GM18502 (cell line): ENCODE data around the gene ADGRG1.

Experiments used
- ATAC-seq: cut with Tn5 transposase; IDR thresholded peaks from one replicate; pipeline ENCODE4 v1.9.1; 2021; ENCODE audit warnings: mild to moderate bottlenecking; ENCODE audit not compliant: unreplicated experiment, poor library complexity

ADGRG1 gene

DNA sequence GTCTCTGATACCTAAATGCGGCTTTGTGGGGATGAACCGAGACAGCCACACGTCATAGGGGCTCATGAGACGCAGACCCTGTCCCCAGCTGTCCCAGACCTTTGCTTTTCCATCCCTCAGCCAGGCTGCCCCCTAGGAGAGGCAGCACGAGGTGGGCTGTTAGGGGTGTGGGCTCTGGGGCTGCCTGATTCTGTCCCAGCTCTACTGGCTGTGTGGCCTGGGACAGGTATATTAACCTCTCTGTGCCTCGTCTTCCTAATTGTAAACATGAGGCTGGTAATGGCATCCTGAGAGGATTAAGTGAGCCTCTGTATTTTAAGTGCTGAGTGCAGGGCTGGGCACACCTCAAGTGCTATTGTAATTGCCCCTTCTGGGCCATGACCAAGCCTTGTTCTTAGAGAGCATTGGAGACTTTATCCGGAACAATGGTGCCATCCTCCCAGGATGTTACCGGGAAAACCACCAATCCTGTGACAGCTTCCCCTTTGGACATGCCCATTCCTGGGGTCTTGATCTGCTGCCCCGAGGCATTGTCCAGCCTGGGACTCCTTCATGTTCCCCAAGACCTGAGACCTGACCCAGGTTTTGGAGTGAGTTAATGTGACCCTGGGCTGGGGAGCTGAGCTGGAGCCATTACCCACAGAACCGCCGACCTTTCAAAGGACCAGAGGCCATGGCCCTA lies 5.1 kb downstream of the ADGRG1 start:
- no peak for ATAC-seq

DNA sequence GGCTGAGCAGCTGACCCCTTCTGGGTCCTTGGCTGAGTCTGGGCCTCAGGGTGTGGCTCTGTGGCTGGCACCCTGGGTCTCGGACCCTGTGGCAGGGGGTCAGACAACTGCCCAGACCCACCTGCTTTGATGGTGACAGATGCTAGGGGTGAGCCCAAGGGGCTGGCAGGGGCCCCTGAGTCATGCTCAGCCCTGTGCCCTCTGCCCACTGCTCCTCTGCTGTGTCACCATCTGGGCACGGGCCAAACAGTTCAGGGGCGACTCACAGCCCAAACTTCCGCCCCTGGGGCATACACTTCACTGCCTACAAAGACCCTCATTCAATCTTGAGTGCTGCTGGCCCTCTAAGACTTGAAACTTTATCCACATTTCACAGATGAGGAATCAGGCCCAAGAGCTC lies 5.7 kb downstream of the ADGRG1 start:
- ATAC-seq, result no peak

DNA sequence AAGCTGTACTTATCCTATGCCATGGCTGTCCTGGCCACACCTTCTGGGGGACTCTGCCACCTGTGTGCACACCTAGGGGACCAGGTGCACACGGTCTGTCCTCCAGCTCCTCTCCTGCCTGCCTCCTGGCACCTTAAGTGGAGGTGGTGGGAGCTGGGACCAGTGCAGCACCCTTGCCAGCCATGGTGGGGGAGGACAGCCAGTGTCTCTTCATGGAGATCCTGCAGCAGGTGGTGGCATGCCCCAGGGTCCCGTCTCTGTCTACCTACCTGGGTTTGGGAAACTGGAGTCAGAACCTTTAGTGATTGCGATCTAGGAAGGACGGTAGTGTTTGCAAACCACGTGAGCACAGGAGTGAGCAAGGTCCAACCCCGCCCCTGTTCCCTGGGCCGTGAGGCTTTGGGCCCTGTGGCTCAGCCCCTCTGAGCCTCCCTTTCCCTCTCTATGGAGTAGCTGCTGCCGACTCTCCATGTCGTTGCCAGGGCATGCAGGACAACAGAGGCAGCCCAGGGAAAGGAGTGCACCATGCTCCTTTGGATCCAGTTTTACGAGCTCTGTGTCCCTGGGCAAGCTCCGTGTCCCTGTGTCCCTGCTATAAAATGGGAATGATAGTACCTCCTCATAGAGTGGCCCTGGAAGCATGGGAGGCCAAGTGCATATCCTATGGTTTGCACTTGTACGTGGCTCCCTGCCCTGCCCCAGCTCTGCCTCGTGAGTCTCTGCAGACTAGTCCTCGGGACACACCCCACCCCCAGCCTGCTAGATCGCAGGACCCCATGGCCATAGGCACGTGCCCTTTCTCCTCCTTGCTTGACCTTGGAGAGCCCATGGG lies 7.1 kb downstream of the ADGRG1 start:
- no peak for ATAC-seq

DNA sequence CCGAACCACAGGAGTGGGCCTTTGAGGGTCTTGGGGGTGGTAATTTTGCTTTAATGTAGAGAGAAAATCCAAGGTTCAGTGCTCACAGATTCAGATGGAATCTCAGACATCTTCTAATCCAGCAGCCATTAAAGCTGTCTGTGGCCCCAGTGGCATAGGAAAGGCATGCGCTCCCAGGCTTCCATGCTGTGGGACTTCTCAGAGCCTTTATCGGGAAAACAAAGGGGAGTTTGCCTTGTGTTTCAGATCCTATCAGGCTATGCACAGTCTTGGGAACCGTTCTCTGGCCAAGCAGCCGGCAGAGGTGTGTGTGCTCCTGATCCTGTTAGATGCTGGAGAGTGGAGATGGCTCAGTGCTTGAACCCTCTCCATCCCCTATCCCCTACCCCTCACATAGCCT lies 7.8 kb downstream of the ADGRG1 start:
- no peak for ATAC-seq

DNA sequence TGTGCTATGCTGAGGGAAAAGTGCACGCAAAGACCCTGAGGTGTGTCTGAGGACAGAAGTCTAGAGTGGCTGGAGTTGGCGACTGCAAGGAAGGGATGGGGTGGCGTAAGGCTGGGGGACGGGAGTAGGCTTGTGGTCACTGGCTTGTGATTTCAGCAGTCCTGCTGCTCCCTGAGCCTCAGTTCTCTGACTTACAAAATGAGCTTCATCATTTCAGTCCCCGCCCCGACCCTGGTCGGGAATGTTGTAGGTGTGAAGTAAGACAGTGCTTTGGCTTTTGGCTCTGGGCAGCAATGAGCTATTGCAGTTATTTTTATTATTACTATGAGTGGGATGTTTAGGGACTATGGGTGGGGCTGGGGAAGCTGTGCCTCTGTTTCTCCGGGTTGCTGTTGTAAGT lies 8.6 kb downstream of the ADGRG1 start:
- no peak for ATAC-seq

DNA sequence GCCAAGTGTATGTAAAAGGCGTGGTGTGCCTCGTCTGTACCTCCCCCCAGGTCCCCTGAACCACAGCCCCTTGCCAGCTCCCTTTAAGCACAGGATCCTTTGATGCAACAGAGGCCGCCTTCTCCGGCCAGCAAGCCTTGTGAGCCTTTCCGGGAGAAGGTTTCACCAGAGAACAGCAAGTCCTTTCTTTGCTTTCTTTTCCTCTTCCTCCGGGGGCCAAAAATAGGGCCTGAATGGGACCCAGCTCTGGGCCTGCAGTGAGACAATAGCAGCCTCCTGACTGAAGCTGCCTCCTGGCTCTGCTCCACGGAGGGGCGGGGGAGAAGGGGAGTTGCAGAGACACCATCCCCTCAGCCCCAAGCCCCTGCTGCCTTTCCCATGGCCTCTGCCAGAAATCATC lies 9.0 kb downstream of the ADGRG1 start:
- ATAC-seq, result no peak

DNA sequence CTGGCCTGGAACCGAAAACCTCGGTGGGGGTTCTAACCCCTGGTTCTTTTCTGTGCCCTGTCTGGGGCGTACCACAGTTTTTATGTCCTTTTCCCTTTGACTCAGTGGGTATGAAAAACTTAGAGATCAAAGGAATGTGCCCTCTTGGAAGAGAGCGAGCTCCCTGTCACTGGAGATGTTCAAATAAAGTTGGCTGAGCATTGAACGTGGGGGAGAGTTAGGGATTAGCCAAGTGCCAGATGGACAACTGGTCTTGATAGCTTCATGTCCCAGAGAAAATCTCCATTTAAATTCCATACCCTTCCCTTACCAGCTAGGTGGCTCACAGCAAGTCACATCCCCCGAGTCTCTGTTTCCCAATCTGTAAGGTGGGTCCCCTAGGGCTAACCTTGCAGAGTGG lies 9.5 kb downstream of the ADGRG1 start:
- ATAC-seq, result no peak

DNA sequence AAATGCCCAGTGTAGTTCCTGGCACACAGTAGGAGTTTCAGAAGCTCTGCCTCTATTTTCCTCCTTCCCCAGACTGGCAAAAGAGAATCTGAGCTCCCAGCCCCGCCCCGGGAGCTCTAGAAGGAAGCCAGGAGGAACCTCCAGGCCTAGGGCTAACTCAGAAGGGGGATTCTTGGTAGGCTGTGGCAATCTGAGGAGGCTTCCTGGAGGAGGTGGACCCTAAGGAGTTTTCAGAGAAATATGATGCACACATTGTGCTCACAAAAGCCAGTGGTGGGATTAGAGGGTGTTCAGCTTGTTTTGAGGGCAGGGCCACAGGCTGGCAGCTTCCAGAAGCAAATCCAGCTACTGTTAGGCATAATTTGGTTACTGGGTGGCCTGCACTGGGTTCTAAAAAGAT lies 10.0 kb downstream of the ADGRG1 start:
- no peak for ATAC-seq

DNA sequence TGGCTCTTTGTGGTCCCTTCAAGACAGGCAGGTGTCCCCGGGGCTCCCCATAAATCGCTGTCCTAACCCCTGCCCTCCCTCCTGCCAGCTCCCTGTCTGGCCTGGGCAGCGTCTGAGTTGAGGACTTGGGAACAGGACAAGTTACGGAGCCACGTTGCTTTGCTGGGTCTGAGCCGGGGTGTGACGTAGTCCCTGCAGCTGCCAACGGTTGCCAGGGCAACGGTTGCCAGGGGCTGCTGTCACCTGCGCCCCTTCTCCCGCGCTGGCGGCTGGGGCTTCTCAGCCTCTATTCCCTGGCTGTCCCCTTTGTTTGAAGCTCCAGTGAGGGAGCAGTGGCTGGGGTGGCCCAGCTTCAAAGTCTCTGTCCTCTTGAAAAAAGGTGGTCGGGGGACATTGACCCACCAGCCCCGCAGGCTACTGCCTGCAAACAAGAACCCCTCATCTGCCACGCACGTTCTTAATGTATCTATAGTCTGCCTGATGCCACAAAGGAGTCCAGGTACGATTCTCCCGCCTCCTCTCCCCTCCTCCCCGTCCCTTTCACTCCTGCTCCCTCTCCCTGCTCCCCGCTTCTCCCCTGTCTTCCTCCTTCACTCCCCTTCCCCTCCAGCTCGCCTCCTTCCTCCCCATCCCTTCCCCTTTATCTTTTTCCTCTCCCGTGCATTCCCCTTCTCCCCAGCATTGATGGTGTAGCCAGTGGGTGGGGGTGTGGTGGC lies 10.9 kb downstream of the ADGRG1 start:
- no peak for ATAC-seq

DNA sequence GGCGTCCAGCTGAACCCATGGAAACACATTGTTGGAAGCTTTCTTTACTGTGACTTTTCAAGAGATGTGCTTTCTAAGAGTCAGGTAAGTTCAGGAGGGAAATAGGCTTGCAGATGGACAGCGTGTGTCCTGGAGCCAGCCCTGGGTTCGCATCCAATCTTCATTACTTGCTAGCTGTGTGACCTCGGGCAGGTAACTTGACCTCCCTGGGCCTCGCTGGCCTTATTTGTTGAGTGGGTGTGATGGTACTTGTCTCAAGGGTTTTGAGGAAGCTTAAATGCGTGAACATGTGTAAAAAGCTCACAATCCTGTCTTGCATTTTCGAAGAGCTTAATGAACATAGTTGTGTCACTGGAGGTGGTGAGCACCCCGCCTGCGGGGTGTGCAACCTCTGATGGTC lies 11.8 kb downstream of the ADGRG1 start:
- no peak for ATAC-seq

DNA sequence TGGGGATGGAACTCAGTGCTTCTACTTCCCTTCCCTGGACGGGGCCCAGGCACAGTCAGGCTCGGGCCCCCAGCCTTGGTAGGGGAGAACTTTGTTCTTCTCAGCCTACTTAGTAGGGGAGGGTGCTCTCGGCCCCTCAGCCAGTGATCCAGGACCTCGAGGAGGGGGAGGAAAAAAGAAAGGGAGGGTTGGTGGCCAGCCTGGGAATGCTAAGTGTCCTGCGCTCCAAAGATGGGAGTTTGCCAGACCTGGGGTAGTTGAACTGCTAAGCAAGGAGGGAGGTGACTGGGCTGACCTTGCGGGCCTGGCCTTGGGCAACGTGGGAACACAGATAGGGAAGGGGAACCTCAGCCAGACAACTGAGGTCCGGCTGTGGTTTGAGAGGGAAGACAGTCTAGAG lies 12.2 kb downstream of the ADGRG1 start:
- no peak for ATAC-seq

DNA sequence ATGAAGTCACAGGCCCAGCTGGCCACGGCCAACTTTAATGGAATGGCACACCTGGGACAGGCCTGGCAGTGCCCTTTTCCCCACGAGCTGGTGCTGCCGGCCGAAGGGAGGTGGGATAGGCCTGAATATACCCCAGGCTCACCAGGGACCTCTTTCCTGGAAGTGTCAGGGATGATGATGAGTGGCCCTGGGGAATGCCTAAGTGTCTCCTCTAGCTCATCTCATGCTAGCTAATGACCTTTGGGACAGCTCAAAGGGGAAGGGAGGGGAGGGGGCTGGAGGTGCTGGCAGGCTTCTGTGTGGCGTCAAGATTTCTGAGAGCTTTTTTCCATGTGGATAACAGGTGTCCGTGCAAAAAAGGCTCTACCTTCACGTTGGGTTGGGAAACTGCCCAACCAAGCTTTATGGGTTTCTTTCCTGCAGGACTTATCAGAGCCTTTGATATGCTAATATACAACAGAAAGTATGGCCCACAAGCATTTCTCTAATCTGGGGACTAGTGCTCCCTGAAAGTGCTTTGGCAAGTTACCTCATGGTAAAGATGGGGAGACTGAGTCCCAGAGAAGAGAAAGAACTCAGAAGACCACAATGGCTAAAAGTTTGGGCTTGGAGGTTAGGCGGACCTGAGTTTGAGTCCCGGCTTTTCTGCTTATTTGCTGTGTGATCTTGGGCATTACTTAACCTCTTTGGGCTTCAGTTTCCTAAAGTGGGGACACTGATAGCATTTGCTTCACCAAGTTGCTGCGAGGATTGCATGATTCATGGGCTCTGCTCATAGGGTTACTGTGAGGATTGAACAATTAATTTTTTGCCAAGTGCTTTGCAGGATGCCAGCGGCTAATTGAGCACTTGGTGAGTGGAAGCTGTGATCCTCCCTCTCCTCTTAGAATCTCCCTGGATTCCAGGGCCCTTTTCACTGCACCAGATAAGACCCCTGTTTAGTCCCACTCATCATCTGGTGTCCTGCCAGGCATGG lies 14.0 kb downstream of the ADGRG1 start:
- no peak for ATAC-seq

DNA sequence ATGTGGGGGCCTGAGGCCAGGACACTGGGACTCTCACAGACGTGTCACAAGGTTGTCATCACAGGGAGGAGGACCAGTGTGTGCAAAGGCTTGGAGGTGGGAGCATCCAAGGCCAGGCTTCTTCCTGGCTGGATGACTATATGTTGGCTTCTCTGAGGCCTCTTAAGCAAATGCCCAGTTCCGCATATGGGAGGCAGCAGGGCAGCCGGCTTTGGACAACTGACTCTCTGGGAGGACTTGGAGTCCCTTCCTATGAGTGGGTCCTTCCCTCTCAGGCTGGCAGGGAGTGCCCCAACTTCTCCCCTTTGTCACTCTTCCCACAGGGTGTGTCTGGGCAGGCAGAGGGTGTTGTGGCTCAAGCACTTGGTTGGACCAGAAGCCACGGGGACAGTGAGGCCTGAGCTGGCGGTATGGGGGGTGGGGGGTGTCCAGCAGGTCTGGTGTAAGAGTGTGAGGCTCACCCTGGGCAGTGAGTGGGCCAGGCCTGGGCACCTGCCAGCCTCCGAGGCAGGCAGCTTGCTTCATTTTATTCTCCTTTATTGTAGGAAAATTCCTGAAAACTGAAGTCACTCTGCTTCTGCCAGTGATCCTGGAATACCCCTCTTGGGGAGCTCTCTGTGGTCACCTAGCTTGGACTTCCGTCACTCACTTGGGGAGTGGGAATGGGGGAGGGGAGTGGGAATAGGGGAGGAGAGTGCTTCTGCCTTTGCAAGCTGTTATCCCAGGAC lies 14.9 kb downstream of the ADGRG1 start:
- no peak for ATAC-seq

DNA sequence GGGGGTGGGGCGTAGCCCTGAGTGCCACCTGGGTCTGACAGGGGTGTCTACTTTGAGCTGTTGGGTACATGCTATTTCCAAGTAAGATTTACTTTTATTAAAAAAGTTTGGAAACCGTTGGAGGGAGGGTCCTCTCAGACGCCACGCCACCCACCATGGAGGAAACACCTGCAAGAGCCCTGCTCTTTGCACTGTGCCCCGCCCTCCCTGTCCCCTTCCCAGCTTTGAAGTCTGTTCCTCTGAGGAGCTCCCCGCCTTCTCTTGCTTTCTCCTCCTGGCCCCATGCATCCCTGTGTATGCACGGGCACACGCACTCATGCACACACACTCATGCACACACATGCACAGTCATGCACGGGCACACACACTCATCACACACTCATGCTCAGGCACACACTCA lies 15.5 kb downstream of the ADGRG1 start:
- ATAC-seq, result no peak

DNA sequence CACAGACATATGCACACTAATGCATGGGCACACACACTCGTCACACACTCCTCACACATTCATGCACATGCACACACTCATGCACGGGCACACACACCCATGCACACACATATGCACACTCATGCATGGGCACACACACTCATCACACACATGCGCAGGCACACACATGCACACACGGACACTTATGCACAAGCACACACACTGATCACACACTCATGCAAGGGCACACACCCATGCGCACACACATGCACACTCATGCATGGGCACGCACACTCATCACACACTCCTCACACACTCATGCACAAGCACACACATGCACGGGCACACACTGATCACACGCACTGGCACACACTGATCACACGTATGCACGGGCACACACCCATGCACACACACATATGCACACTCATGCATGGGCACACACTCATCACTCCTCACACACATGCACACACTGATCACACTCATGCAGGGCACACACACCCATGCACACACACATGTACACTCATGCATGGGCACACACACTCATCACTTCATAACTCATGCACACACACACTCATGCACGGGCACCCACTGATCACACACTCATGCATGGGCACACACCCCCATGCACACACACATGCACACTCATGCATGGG lies 16.1 kb downstream of the ADGRG1 start:
- no peak for ATAC-seq

DNA sequence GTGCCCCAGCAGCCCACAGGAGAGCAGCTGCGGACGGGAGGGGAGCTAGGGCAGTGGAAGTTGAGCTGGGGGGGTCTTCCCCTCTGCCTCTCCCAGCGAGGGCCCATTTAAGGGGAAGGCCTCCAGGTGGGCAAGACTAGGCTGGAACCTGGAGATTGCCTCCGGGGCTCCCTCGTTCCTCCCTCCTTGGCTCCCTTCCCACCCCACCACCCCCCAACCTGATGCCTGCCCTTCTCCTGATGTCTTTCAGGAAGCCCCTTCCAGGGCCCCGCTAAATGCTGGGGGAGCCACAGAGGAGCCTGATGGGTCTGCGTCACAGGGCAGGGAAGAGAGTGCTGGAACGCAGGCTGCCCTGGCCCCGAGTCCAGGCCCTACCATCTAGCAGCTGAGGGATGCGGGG lies 16.7 kb downstream of the ADGRG1 start:
- ATAC-seq, result no peak

DNA sequence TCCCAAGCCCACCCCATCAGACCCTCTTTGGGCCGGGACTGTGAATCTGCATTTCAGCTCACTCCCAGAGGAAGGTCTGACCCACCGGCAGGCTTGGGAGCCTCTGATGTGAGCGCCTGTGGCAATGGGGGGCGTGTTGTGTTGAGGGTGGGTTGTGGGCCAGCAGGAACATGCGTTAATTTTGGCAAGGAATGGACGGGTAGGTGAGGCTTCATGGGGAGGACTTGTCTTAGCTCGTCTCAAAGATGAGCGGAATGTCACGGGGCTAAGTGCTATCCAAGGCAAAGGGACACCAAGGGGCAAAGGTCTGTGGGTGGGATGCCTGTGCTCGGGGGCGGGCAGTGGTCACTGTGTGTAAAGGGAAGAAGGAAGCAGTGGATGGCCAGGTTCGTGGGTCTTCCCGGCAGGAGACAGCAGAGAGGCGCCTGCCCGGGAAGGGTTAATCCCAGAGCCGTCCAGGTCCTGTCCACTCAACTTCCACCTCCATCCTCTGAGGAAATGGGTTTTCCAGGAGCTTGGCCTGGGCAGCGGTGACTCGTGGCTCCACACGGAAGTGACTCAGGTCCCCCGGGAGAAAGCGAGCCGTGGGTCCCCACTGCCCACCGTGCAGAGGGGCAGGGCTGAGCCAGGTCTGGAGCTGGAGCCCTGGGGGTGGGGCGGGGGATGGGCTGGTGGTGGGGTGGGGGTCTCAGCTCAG lies 17.4 kb downstream of the ADGRG1 start:
- no peak for ATAC-seq

DNA sequence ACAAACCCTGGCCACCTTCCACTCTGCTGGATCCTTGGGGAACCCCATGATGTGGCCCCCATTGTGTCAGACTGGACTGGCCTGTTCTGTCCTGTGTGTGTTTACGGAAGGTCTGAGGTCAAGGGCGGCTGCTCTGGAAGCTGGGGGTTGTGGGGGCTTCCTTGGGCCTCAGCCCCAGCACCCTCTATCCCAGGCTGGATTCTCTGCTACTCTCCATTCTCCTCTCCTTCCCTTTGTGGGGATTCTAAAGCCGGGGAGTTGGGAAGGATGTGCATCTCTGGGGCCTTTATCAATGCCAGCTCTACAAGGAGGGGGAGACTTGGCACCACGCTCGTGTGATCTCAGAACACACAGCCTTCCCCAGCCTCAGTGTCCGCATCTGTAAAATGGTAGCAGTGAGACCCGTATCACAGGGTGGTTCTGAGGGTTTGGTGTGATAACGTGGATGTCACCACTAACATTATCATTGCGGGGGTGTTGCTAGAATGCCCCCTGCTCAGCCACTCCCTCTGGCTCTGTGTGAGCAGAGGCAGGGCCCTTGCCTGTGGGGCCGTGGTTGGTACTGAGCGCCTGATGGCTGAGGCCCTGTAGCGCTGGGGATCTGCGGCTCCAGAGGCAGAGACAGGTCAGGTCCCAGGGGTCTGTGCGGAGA lies 18.1 kb downstream of the ADGRG1 start:
- ATAC-seq, result no peak
